Tibial nerve (tissue), 4 donors: ENCODE data around the gene MCUB.

ENCODE experiments used
- EP300 ChIP-seq, 2 donors: sonication (generic); formaldehyde crosslinking; IDR thresholded peaks; one replicate each; pipeline ENCODE4 v1.6.1; 2017; ENCODE audit warnings: antibody characterized with exemption in 2 of 2, mild to moderate bottlenecking in 1 of 2
- POLR2A ChIP-seq, 2 donors: fragments of 450-650 bp; IDR thresholded peaks; one replicate each; pipeline ENCODE4 v1.6.1; 2017; ENCODE audit warnings: antibody characterized with exemption in 2 of 2, mild to moderate bottlenecking in 2 of 2, moderate library complexity in 2 of 2
- TF ChIP-seq, protein P1 (sequence below), 5 experiments: fragments of 200-600 bp in 3 of 5; fragments of 450-650 bp in 2 of 5; sonication (generic) in 3 of 5; IDR thresholded peaks; one replicate each; pipeline ENCODE4 v1.5.1; 2016 to 2019; ENCODE audit warnings: antibody characterized with exemption in 5 of 5, mild to moderate bottlenecking in 3 of 5, moderate library complexity in 2 of 5

DNA sequence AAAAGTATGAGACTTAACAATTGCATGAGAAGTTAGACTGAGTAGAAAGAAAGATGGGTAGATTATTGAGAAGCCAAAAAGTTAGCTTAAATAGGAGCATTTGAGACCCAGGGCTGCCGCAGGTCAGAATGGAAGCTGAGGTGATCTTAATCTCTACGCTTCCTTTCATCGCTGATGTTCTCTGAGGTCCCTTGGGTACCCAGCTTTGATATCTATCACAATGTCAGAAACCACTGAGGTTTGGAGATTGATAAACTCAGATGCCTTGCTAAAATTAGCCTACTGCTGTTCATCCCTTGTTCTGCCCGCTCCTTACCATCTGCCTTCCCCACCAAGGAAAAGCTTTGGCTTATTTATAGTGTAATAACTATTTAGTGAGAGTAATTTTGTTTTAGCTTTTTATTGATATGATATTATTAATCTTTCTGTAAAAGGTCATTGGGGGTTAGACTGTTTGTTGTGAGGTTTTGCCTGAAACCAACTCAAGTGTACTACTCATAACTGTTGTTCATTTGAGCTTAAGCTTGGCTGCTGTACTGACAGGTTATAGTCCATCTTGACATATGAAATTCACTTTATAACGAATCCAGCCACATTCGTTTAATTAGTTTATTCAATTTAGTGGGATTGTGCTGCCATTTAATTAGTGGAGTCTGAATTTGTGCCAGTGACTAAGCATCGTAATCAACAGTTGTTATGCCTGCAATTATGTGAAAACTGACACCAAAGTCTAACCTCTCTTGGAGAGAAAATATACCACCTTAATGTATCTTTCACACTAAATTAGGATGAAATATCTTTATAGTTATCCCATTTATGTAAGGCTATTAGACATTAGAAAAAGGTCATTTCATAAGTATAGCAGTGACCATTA, 15.1 kb downstream of the MCUB start:
- TF ChIP-seq, protein P1, sequence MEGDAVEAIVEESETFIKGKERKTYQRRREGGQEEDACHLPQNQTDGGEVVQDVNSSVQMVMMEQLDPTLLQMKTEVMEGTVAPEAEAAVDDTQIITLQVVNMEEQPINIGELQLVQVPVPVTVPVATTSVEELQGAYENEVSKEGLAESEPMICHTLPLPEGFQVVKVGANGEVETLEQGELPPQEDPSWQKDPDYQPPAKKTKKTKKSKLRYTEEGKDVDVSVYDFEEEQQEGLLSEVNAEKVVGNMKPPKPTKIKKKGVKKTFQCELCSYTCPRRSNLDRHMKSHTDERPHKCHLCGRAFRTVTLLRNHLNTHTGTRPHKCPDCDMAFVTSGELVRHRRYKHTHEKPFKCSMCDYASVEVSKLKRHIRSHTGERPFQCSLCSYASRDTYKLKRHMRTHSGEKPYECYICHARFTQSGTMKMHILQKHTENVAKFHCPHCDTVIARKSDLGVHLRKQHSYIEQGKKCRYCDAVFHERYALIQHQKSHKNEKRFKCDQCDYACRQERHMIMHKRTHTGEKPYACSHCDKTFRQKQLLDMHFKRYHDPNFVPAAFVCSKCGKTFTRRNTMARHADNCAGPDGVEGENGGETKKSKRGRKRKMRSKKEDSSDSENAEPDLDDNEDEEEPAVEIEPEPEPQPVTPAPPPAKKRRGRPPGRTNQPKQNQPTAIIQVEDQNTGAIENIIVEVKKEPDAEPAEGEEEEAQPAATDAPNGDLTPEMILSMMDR (IDR thresholded peaks at IDR 0.05): no peak
- no peak for TF ChIP-seq POLR2A (IDR thresholded peaks at IDR 0.05)
- TF ChIP-seq EP300 (IDR thresholded peaks at IDR 0.05): no peak
